ENCODE results near the gene MPRIP.

Gene MPRIP

GRCh38 chr17:17242246-17242645 lies 200.0 kb downstream of the MPRIP start:
- no peak for DNase-seq
- in situ Hi-C loops (cut with HindIII; ENCODE audit: low pct_ligation_motif_present, low pct_unique_long_range_greater_than_20kb, low sequenced_read_pairs) = no loop called here

Data from ACHN (cell line).